A204.1 (cell line): ENCODE results near the gene ZNF584.
"Not testable (repeated sequence)": the region's sequence is repeated elsewhere in the genome, so short reads cannot be mapped to it uniquely, and the experiment has no call there.

ENCODE experiments used
- FAIRE-seq: peaks from 2 replicates; lab custom pipeline; 2012; peaks lifted over from hg19 to GRCh38; lab: Jason Lieb, UNC

The ZNF584 gene

DNA sequence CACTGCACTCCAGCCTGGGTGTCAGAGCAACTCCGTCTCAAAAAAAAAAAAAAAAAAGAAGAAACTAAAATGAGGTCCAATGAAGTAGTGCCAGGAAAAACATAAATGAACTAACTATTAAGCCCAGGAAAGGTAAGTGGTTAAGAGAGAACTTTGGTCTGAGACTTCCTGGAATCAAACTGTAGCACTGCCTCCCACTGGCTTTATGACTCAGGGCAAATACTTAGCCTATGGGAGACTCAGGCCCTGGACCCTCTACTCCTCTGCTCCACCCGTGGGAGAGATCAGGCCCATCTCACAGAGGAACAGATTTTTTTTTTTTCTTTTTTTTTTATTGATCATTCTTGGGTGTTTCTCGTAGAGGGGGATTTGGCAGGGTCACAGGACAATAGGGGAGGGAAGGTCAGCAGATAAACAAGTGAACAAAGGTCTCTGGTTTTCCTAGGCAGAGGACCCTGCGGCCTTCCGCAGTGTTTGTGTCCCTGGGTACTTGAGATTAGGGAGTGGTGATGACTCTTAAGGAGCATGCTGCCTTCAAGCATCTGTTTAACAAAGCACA lies 4.5 kb upstream of the ZNF584 start:
- not testable (repeated sequence) for FAIRE-seq

DNA sequence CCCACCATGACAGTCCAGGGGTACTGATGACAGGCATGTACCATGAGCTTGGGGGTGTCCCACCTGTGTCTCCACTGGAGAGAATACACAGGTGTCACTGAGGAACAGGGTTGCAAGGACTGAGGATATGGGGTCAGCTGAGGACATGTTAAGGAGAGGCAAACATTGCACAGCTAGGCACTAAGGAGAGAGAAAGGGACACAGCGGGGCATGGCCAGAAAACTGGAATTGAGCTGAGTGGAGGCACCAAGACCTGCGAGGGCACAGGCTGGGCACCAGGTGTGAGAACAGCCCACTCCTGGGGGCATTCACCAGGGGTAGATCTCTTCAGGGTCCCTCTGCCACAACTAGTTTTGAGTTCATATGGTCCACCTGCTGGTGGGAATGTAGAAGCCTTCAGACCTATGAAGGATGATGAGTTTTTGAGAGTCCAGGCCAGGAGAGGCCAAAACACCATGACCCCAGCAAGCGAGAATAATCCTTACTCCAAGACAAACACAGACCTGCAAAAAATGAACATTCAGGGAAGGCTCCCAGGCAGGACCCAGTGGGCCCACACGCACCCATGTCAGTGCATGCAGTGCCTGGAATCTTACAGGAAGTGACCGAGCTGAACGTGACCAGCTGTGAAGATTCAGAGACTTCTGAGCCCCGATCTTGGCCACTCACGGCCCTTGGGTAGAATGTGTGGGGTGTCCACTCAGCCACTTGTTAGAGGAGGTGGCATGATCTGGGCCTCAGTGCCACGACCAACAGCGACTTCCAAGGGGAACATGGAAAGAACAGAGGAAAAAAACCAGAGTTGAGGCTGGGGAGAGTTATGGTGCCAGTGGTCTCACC lies 1.4 kb upstream of the ZNF584 start:
- FAIRE-seq: no peak

DNA sequence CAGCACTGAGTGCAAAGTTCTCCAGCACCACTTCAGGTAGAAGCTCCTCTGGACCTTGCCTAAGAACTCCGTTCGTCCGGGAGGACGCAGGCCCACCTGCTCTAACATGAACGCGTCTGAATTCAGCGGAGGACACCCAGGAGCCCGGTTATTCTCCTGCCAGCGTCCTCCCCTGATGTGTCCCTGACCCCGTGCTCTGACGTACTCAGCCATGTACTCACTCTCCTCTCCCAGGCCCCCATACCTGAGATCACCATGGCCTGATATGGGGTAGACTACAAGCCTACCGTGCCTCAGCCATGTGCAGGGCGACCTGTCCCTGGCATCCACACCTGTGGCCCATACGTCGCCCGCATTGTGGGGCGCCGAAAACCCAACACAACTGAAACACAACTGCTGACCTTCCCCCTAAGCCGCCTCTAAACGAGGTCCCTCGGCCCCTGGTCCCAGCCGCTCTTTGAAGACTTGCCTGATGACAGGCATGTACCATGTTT lies 744 bp upstream of the ZNF584 start:
- no peak for FAIRE-seq

DNA sequence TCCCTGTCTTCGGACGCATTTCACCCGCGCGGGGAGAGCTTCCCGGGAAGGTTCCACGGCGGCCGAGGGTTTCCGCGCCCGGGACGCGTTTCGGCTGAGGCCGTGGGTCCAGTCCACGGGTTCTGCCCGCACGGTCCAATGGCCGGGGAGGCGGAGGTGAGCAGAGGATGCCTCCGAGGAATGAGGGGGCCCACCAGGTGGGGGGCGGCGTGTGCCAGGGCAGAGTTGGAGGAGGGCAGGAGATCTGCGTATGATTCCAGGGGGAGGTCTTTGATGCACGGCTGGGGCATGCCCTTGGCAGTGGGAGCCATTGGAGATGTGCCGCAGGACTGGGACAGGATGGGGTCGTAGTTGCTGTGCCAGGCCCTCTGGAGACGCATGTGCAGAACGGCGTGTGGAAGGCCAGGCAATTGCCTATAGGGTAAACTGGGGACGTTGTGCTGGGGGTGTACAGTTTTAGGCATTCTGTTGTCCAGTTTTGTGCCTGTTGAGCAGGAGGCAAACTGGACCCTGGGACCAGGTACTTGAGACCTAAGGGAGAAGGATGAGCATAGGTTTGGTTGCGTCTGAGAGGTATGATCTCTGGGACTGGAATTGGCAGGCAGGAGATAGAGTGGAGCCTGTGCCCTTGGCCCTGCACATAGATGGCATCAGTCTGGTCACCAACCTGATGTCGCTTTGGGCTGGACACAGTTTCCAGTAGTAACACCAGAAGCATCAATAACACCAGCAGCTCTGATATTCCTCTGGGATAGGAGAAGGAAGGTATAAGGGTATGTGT lies 751 bp downstream of the ZNF584 start:
- FAIRE-seq: no peak

DNA sequence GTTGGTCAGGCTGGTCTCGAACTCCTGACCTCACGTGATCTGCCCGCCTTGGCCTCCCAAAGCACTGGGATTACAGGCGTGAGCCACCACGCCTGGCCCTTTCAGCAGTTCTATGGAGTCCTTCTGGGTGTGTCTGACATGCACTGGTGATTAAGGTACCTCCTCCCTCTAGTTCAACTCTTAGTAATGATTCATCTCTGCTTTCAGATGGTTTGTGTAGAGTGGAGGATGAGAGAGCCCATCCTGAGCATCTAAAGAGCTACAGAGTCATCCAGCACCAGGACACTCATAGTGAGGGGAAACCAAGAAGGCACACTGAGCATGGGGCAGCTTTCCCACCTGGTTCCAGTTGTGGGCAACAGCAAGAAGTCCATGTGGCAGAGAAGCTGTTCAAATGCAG lies 8.2 kb downstream of the ZNF584 start:
- FAIRE-seq: no peak

DNA sequence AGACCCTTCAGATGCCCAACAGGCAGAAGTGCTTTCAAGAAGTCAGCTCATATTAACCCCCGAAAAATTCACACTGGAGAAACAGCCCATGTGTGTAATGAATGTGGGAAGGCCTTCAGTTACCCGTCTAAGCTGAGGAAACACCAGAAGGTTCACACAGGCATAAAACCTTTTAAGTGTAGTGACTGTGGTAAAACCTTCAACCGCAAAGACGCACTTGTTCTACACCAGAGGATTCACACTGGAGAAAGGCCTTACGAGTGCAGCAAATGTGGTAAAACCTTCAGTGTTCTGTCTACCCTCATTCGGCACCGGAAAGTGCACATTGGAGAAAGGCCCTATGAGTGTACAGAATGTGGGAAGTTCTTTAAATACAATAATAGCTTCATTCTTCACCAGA lies 8.6 kb downstream of the ZNF584 start:
- no peak for FAIRE-seq

DNA sequence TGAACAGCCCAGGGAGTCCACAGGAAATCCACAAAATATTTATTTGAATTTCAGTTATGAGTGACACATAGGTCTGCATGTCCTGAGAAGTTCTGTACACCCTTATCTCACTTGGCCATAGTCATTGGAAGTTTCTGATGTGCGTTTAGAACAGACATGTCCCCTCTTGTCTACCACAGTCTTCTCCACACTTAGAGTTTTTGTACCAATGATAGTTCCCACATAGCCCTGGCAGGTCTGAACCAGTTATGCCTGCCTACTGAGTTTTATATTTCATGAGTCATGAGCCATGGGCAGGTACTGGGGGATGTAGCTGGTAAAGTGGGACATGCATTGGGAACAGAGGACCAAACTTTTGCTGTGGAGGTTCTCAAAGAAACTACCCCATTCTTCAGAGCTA lies 20.2 kb downstream of the ZNF584 start:
- FAIRE-seq: no peak

DNA sequence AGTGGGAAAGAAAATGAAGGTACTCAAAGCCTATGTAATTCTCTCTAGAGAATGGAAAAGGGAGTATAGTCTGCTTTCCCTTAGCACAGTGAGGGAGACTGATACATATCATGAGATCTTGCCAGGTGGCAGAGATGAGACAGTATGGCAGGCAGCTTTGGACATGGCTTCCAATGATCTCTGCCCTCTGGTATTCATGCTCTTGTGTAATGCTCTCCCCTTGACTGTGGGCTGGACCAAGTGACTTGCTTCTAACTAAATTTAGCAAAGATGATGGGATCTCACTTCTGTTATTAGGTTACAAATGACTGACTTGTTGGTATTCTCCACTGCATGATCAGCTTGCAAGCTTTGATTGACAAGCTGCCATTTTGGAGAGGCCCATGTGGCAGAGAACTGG lies 21.3 kb downstream of the ZNF584 start:
- FAIRE-seq: no peak

DNA sequence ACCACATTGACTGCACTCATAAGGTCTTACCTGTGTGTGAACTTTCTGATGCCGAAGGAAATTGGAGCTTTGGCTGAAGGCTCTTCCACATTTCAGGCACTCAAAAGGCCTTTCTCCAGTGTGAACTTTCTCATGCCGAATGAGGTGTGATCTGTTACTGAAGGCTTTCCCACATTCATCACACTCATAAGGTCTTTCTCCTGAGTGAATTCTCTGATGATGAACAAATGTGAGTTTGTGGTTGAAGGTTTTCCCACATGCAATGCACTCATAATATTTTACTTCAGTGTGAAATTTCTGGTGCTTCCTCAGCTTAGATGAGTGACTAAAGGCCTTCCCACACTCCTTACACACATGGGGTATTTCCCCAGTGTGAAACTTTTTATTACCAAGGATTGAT lies 25.8 kb downstream of the ZNF584 start:
- FAIRE-seq: no peak

DNA sequence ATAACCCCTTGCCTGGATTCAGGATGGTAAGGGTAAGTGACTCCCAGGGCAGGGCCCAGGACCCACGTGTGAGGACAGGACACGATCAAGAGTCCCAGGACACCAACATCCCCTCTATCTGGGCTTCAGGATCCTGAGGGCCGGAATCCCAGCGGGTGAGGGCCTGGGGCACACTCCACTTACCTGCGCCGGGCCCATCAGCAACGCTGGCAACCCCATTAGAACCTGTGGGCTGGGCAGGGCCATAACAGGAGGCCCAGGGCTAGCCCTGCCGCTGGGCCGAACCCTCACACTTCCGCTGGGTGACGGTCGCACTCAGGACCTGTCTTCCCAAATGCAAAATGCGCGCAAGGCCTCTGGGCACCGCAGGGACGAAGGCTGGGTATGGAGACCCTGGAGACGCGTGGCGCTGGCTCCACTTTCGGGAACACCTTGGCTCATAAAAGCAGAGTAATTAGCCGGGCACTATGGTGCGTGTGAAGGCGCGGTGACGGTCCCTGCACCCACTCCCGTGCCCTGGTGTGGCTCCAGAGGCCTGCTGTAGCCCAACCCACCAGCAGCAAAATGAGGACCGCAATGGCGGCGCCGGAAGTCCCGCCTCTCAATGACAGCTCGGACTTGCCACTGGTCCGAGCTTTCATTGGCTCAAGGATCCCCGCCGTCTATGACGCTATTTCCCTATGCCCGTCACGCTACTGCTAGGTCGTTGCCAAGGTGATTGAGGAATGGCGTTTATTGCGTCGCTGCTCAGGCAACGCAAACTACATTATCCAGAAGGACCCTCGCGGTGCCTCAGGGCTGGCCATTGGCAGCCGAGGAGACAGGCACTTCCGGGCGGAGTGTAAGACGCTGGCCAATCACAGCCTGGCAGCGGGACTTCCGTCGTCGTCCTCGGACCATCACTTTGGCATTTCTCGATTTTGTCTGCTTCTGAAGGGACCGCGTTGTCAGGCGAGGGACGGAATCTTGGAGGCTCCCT lies 31.4 kb downstream of the ZNF584 start, which contains the start of gene ZNF132:
Gene ZNF132 (minus strand): TSS at position 578 of the 979 bp plus-strand sequence. CDS start 332 bp downstream, at position 246.
- FAIRE-seq: no peak

DNA sequence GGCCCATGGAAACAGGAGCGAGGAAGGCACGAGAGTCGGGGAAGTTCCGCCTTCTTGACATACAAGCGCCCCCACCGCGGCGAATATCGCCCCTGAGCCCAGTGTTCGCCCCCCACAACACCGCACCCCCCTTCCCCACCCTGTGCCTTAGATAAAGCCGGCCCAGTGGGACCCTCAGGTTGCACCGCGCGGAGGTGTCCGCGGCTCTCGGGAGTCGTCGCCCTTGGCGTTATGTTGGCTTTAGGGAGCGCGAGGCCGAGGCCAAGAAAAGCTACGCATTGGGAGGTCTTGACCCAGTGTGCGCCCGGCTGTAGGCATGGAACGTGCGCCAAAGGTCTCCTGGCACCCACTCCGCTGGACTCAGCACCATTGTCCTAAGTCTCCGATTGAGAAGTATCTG lies 32.1 kb downstream of the ZNF584 start:
- no peak for FAIRE-seq

DNA sequence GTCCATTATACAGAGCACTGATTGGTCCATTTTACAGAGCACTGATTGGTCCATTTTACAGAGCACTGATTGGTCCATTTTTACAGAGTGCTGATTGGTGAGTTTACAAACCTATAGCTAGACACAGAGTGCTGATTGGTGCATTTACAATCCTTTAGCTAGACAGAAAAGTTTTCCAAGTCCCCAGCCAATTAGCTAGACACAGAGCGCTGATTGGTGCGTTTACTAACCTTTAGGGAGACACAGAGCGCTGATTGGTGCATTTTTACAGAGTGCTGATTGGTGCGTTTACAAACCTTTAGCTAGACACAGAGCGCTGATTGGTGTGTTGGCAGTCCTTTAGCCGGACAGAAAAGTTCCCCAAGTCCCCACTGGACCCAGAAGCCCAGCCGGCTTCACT lies 34.5 kb downstream of the ZNF584 start:
- not testable (repeated sequence) for FAIRE-seq

DNA sequence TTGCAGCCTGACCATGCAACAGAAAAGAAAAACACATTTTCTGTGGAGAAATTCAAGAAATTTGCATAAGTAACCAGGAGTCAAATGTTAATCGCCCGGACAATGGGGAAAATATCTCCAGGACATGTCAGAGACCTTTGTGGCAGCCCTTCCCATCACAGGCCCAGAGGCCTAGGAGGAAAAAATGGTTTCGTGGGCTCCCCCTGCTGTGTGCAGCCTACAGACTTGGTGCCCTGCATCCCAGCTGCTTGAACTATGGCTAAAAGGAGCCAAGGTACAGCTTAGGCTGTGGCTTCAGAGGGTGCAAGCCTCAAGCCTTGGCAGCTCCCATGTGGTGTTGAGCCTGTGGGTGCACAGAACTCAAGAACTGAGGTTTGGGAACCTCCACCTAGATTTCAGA lies 40.4 kb downstream of the ZNF584 start:
- not testable (repeated sequence) for FAIRE-seq

DNA sequence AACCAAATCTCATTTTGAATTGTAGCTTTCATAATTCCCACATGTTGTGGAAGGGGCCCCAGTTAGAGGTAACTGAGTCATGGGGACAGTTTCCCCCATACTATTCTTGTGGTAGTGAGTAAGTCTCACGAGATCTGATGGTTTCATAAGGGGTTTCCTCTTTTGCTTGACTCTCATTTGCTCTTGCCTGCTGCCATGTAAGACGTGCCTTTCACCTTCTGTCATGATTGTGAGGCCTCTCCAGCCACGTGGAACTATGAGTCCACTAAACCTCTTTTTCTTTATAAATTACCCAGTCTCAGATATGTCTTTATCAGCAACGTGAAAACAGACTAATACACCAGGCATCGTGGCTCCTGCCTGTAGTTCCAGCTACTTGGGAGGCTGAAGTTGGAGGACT lies 41.5 kb downstream of the ZNF584 start:
- not testable (repeated sequence) for FAIRE-seq

DNA sequence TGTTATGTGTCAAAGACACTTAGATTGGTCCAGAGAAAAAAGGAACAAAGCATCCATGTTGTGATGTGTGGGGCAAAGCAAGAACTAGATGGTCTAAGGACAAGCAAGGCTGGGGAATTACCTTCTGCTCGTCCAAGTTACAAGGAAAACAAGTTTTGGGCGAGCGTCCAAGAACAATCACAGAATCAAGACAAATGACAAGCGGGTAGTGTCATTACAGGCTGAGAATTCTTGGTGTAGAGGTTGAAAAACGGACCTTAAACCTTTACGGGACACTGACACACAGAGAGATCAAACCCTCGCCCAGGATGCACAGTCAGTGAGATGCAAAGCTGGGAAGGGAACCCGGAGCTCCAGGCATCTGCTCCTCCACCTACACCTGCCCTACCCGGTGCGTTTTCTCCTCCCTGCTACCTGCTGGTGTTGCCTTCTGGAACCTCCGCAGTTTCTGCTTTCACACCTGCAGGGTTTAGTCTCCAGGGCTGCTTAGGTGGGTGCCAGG lies 42.5 kb downstream of the ZNF584 start:
- no peak for FAIRE-seq

DNA sequence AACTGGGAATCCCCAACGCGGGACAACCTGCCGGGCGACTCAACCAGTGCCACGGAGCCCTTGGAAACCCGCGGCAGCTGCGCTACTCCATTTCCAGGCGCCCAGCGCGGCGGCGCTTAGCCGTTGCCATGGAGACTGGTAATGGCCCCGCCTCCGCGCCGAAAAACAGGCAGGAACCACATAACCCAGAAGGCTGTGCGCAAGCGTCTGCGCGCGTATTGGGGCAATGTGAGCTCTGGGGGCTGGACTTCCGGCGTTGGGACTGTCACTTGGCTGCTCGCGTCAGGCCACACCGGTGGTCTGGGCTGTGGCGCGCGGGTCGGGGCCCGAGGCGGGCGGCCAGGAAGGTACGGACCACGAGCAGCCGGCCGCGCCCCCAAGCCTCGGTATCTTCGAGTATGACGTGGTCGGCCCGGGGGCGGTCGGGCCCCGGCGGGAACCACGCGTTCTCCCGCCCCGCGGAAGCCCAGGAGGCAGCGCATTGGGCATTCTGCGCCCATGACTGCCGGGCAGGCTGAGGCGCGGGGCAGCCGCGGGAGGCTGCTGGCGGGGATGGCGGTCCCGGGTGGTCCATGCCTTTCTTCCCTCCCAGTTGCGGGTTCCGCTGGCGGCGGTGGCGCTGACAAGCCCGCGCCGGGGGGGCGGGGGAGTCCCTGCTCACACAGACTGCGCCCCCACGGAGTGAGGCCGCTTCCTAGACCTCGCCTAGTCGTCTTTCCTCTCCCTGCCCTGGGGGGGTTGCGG lies 43.1 kb downstream of the ZNF584 start, which contains the start of gene ZNF324B:
Gene ZNF324B (plus strand): TSS at position 265 of the 744 bp plus-strand sequence. CDS start 2,080 bp downstream, outside the sequence.
- peak; percentile 68 for FAIRE-seq

DNA sequence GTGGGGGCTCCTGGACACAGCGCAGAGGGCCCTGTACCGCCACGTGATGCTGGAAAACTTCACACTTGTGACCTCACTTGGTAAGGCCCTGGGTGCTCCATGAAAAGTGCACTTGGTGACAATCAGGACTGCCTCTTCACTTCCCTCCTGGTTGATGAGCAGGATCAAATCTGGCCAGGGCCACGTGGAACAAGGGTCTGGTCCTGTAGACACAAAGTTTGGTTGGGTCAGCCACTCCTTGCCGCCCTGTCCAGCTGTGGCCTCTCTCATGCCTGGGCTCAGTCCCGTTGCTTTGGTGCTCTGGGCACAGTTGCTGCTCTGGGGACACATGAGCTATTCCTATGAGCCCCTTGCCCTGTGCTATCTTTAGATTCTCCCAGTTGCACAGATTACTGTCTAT lies 45.3 kb downstream of the ZNF584 start:
- no peak for FAIRE-seq

DNA sequence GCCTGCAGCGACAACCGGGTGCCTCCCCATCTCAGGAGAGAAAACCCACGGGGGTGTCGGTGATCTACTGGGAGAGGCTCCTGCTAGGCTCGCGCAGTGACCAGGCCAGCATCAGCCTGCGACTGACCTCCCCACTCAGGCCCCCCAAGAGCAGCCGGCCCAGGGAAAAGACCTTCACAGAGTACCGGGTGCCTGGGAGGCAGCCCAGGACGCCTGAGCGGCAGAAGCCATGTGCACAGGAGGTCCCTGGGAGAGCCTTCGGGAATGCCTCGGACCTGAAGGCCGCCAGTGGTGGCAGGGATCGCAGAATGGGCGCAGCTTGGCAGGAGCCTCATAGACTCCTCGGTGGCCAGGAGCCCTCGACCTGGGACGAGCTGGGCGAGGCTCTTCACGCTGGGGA lies 46.9 kb downstream of the ZNF584 start:
- FAIRE-seq: no peak

DNA sequence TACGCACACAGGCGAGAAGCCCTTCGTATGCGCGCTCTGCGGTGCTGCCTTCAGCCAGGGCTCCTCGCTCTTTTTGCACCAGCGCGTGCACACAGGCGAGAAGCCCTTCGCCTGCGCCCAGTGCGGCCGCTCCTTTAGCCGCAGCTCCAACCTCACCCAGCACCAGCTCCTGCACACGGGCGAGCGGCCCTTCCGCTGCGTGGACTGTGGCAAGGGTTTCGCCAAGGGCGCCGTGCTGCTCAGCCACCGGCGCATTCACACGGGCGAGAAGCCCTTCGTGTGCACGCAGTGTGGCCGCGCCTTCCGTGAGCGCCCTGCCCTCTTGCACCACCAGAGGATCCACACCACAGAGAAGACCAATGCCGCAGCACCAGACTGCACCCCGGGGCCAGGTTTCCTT lies 47.7 kb downstream of the ZNF584 start:
- no peak for FAIRE-seq

DNA sequence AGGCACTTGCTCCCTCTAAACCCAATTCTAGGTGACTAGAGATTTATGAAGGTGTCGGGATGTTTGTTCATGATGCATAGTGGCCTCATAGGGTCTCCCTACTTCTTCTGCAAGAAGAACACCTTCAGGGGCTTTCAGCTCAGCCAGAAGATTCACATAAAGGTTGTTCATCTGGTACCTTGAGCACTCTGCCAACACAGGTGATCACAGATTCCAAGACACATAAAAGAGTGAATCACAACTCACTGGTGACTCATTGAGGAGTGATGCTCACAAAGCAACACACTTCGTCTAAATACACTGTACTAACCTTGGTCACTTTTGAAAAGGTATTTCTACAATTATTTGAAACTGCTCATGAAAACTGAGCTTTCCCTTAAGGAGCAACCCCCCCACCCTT lies 51.6 kb downstream of the ZNF584 start:
- FAIRE-seq: no peak
